SK-MEL-5 (cell line): Measurements from ENCODE around the gene GSE1. TPM values are rescaled to one million over a fixed set of nuclear protein-coding genes. Genes with fewer than 3 reads are reported as not detected.

Experiments
- DNase-seq: peaks from one replicate; pipeline ENCODE4 v3.0.0-alpha.2; 2016; ENCODE audit warnings: low read depth, low spot score
- in situ Hi-C: cut with HindIII; loops from 2 replicates; pipeline ENCODE4 v1.10.0; 2016; ENCODE audit warnings: low sequenced_read_pairs, high pct_unique_total_duplicates, low pct_unique_long_range_greater_than_20kb
- total RNA-seq: library from RNA; depleted of rRNA; stranded (reverse); fragments of >200 nt; shearing (Covaris generic); gene quantifications from 2 replicates; pipeline ENCODE4 v1.2.3, GENCODE V29; 2014

Gene GSE1
- total RNA-seq, 1 experiment from 2014 or later = 5.8 TPM

DNA sequence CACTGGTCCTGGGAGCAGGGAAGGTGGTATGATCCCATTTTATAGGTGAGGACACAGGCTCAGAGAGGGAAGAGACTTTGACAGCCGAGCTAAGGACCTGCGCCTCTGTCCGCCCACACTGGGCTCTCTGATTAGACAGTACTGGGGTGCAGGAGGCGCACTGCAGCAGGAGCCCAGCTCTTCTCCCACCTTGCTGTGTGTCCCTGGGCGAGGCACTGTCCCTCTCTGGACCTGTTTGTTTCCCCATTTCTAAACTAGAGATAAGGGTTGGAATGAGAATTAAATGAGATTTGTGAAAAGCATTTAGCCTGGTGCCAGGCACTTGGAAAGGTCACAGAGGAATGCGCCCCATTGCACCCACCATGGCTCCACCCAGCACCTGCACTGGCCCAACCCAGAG lies 95.2 kb downstream of the GSE1 start:
- in situ Hi-C loops = no loop called here
- no peak for DNase-seq

- in situ Hi-C loops = no loop called here
- DNase-seq = no peak
Observed at GRCh38 chr16:85709766-85710585, 96.9 kb downstream of the GSE1 start.

- no peak for DNase-seq
- in situ Hi-C loops = no loop called here
Observed at GRCh38 chr16:85710732-85711131, 97.6 kb downstream of the GSE1 start.

DNA sequence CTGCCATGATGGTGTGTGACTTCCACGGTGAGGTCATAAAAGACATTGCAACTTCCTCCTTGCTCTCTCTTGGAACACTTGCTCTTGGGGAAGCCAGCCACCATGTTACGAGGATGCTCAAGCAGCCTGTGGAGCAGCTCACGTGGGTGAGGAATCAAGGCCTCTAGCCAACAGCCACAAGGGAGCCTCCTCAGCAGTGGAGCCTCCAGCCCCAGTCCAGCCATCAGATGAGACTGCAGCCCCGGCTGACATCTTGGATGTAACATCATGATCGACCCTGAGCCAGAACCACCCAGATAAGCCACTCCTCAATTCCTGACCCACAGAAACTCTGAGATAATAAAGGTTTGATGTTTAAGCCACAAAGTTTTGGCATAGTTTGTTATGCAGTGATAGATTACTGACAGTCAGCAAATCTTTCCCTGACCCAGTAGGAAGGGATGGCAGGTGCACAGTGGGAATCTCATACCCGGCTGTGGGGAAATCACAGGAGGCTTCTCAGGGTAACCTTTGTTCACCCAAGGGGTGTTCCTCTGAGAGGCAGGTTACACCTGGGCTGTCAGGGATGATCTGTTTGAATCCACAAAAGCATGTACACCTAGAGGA lies 99.0 kb downstream of the GSE1 start:
- in situ Hi-C loops = no loop called here

DNA sequence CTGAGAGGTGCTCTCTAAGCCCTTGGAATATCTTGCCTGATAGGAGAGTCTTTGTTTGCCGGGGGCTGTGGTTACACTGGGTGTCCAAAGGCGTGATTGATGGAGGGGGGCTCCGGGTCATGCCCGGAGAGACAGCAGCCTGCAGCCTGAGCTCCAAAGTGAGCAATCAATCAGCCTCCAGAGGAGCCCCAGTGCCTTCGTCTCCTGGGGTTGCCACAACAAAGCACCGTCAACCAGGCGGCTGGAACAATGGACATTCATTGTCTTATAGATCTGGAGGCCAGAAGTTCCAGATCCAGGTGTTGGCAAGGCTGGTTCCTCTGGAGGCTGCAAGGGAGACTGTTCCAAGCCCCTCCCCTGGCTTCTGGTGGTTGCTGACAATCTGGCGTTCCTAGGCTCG lies 99.7 kb downstream of the GSE1 start:
- in situ Hi-C loops = no loop called here
- no peak for DNase-seq

More for the DNA sequence above, 99.0 kb downstream of the GSE1 start:
- DNase-seq = no peak

GRCh38 chr16:85715169-85716021 lies 102.3 kb downstream of the GSE1 start:
- no peak for DNase-seq
- in situ Hi-C loops = no loop called here

GRCh38 chr16:85716022-85716679 lies 103.0 kb downstream of the GSE1 start:
- no peak for DNase-seq
- in situ Hi-C loops = no loop called here

- peak; percentile 72 for DNase-seq
- in situ Hi-C loops = no loop called here
Observed at GRCh38 chr16:85716680-85717038, 103.5 kb downstream of the GSE1 start.

DNA sequence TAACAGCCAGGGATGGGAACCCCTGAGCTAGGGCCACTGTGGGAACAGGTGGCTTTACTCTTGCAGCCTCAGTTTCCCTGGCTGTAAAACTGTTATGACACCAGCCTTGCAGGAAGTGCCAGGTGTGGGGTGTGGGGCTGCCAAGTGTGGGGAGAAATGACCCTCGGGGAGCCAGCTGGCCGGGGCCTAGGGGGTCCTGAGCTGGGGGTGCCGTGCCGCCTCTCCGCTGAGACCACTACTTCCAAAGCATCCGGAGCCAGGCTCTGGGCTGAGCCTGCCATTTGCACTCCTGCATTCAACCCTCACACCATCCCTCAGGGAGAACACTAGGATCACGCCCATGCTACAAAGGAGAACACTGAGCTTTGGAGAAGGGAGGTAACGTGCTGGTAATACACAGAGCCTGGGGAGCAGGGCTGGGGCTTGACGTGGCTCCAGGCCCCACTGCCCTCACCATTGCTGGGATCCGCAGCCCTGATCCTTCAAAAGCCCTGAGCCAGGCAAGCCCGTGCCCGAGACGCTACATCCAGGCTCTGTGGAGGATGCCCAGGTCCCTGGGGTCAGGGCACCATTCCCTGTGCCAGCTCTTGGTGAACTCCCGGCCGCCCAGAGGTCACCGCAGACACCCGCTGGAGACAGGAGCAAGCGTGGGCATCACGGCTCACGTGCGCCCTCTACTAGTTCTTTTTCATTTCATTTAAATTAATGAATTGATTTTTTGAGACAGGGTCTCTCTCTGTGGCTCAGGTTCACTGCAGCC lies 104.5 kb downstream of the GSE1 start:
- in situ Hi-C loops = no loop called here
- DNase-seq = peak; percentile 75

- in situ Hi-C loops = no loop called here
Observed at GRCh38 chr16:85718153-85718477, 105.0 kb downstream of the GSE1 start.

GRCh38 chr16:85718682-85719081 lies 105.6 kb downstream of the GSE1 start:
- peak; percentile 31 for DNase-seq
- in situ Hi-C loops = no loop called here

More at GRCh38 chr16:85718153-85718477, 105.0 kb downstream of the GSE1 start:
- no peak for DNase-seq

DNA sequence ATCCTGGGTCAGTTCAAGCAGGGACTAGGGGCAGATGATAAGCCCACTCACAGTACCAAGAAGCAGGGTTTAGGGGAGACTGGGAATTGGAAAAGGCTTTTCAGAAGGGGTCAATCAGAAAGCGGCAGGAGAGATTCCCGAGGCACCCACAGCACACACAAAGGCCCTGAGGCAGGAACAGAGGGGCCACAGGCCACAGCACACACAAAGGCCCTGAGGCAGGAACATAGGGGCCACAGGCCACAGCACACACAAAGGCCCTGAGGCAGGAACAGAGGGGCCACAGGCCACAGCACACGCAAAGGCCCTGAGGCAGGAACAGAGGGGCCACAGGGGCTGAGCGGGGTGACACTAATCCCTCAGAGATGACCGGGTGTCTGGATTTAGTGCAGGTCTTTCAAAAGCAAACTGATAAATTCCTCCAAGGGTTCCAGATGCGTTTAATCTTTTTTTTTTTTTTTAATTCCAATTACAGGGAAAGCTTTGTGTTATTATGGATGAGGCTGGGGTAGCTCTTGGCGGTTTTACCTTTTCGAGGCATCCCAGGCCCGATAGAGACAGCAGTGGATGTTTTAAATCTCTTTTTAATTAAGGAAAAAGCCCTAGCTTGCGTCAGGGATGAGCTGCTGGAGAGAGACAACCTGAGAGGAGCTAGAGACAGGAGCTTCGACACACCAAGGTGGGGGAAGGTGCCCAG lies 106.6 kb downstream of the GSE1 start:
- in situ Hi-C loops = no loop called here
- no peak for DNase-seq

DNA sequence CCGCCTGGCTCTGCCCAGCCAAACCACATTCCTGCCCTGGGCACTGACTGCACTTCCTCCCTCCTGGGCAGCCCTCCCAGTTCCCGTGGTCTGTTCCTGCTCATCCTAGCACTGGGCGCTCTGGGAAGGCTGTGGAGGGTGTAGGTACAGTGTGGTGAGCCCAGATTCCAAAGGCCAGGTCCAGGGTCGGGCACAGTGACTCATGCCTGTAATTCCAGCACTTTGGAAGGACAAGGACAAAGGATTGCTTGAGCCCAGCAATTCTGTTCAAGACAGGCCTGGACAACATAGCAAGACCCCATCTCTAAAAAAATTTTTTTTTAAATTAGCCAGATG lies 107.1 kb downstream of the GSE1 start:
- no peak for DNase-seq
- in situ Hi-C loops = no loop called here

- in situ Hi-C loops = no loop called here
- no peak for DNase-seq
Observed at GRCh38 chr16:85722128-85722893, 109.2 kb downstream of the GSE1 start.

DNA sequence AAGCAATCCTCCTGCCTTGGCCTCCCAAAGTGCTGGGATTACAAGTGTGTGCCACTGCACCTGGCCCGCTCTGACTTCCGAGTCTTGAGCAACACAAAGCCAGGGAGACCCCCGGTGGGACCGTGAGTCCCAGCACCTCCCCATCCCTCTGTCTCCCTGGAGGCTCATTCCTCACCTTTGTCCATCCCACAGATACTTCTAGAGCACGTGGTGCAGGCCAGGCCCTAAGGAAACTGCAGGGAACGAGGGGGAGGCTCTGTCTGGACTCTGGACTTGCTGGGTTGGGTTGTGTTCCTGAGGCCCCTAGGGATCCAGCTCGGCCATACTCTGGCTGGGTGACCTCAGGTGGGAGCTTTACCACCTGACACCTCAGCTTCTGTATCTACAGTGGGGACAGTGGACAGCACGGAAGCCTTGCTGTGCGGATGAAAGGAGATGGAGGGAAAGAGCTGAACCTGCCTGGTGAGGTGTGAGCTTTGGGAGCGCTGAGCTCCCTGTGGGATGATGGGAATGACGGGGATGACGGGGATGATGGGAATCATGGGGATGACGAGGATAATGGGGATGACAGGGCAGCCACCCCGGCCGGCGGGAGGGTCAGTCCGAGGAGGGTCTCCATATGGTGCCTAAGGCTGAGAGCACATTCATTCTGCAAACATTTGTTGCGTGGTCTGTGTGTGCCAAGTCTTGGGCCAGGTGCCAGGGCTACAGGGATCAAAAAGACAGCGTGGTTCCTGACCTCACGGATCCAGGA lies 111.2 kb downstream of the GSE1 start:
- in situ Hi-C loops = no loop called here
- DNase-seq = no peak

GRCh38 chr16:85724936-85725335 lies 111.8 kb downstream of the GSE1 start:
- no peak for DNase-seq
- in situ Hi-C loops = no loop called here
